ENCODE measurements around the gene FRYL. TPM values are rescaled to one million over a fixed set of nuclear protein-coding genes. Genes with fewer than 3 reads are reported as not detected.
"Not testable (repeated sequence)": the region's sequence is repeated elsewhere in the genome, so short reads cannot be mapped to it uniquely, and the experiment has no call there.

The FRYL gene
- polyA plus RNA-seq, 1 donor = 60.6 TPM

- DNase-seq = peak; percentile 21
These were observed 118.7 kb downstream of the FRYL start for GRCh38 chr4:48661391-48661790.

GRCh38 chr4:48660347-48660746 lies 119.7 kb downstream of the FRYL start:
- no peak for DNase-seq

- DNase-seq = no peak
These were observed 125.9 kb downstream of the FRYL start for GRCh38 chr4:48654015-48654664.

GRCh38 chr4:48653217-48654014 lies 126.7 kb downstream of the FRYL start:
- DNase-seq = peak; percentile 37

- no peak for DNase-seq
These were observed 128.2 kb downstream of the FRYL start for GRCh38 chr4:48651914-48652313.

GRCh38 chr4:48649505-48649904 lies 130.6 kb downstream of the FRYL start:
- DNase-seq = no peak

- no peak for DNase-seq
These were observed 134.8 kb downstream of the FRYL start for GRCh38 chr4:48645225-48645794.

GRCh38 chr4:48642421-48643374 lies 137.4 kb downstream of the FRYL start:
- DNase-seq = no peak

- DNase-seq = no peak
These were observed 138.7 kb downstream of the FRYL start for GRCh38 chr4:48641401-48641800.

- DNase-seq = no peak
These were observed 139.4 kb downstream of the FRYL start for GRCh38 chr4:48640699-48641098.

GRCh38 chr4:48640225-48640624 lies 139.9 kb downstream of the FRYL start:
- no peak for DNase-seq

- no peak for DNase-seq
These were observed 140.3 kb downstream of the FRYL start for GRCh38 chr4:48639807-48640206.

- DNase-seq = not testable (repeated sequence)
These were observed 141.5 kb downstream of the FRYL start for GRCh38 chr4:48638586-48638985.

- DNase-seq = no peak
These were observed 143.2 kb downstream of the FRYL start for GRCh38 chr4:48636911-48637310.

- no peak for DNase-seq
These were observed 144.1 kb downstream of the FRYL start for GRCh38 chr4:48635980-48636379.

- no peak for DNase-seq
These were observed 144.8 kb downstream of the FRYL start for GRCh38 chr4:48635310-48635709.

- no peak for DNase-seq
These were observed 145.3 kb downstream of the FRYL start for GRCh38 chr4:48634688-48635308.

GRCh38 chr4:48633657-48634056 lies 146.4 kb downstream of the FRYL start:
- no peak for DNase-seq

- no peak for DNase-seq
These were observed 150.6 kb downstream of the FRYL start for GRCh38 chr4:48629458-48629857.

- no peak for DNase-seq
These were observed 156.8 kb downstream of the FRYL start for GRCh38 chr4:48623182-48623780.

GRCh38 chr4:48620831-48621230 lies 159.2 kb downstream of the FRYL start:
- no peak for DNase-seq
